ENCODE data around the gene WDR93.

WDR93 gene

DNA sequence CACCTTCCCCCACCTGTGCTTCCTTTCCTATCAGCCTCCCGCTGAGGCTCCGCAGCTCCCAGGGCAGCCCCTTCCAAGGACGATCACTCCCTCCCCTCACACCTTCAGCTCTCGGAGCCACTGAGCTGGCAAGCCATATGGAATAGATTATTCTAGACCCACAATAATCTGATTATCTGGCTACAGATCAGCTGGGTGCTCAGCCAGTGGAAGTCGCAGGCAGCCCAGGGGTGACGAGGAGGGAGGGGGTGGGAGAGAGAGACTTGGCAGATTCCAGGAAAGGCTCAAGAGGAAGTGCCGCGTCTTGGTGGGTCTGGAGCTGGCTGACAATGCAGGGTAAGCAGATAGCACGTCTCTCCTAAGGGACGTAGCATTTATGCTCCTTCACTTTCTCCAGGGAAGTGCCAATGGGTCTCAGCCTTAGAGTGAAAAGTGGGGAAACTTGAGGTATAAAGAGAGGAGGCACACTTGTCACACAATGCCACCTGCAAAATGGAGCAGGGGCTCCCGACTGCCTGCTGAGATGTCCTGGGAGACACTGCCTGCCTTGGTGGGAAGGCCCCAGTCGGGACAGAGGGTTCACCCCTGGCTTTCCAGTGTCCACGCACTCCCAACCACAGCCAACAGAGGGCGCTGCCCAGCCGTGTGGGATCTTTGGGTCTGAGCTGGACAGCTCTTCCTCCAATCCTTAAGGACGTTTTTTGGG is 69.8 kb downstream of the WDR93 start:
- TF ChIP-seq, protein P1, sequence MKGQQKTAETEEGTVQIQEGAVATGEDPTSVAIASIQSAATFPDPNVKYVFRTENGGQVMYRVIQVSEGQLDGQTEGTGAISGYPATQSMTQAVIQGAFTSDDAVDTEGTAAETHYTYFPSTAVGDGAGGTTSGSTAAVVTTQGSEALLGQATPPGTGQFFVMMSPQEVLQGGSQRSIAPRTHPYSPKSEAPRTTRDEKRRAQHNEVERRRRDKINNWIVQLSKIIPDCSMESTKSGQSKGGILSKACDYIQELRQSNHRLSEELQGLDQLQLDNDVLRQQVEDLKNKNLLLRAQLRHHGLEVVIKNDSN (IDR thresholded peaks at IDR 0.05), result no peak
- TF ChIP-seq EGR1 (IDR thresholded peaks at IDR 0.05) (no peak), CREB1 (IDR thresholded peaks at IDR 0.05; ENCODE audit: low read depth) (no peak), TEAD4 (IDR thresholded peaks at IDR 0.05) (no peak), ZBTB7A (IDR thresholded peaks at IDR 0.05; ENCODE audit: low read depth) (no peak), RAD21 (IDR thresholded peaks at IDR 0.05; ENCODE audit: low read depth) (peak; percentile 96), YY1 (IDR thresholded peaks at IDR 0.05; ENCODE audit: low read depth) (no peak), FOXM1 (IDR thresholded peaks at IDR 0.05; ENCODE audit: borderline replicate concordance, low read depth) (no peak), EP300 (IDR thresholded peaks at IDR 0.05; ENCODE audit: borderline replicate concordance) (no peak), NFIC (IDR thresholded peaks at IDR 0.05) (no peak), TAF1 (IDR thresholded peaks at IDR 0.05; ENCODE audit: low read depth) (no peak), TCF12 (IDR thresholded peaks at IDR 0.05; ENCODE audit: low read depth) (no peak), CEBPB (IDR thresholded peaks at IDR 0.05) (no peak)
- TF ChIP-seq, protein P2, sequence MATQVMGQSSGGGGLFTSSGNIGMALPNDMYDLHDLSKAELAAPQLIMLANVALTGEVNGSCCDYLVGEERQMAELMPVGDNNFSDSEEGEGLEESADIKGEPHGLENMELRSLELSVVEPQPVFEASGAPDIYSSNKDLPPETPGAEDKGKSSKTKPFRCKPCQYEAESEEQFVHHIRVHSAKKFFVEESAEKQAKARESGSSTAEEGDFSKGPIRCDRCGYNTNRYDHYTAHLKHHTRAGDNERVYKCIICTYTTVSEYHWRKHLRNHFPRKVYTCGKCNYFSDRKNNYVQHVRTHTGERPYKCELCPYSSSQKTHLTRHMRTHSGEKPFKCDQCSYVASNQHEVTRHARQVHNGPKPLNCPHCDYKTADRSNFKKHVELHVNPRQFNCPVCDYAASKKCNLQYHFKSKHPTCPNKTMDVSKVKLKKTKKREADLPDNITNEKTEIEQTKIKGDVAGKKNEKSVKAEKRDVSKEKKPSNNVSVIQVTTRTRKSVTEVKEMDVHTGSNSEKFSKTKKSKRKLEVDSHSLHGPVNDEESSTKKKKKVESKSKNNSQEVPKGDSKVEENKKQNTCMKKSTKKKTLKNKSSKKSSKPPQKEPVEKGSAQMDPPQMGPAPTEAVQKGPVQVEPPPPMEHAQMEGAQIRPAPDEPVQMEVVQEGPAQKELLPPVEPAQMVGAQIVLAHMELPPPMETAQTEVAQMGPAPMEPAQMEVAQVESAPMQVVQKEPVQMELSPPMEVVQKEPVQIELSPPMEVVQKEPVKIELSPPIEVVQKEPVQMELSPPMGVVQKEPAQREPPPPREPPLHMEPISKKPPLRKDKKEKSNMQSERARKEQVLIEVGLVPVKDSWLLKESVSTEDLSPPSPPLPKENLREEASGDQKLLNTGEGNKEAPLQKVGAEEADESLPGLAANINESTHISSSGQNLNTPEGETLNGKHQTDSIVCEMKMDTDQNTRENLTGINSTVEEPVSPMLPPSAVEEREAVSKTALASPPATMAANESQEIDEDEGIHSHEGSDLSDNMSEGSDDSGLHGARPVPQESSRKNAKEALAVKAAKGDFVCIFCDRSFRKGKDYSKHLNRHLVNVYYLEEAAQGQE (IDR thresholded peaks at IDR 0.05; ENCODE audit: low read depth), result peak; percentile 70
- TF ChIP-seq, protein P3, sequence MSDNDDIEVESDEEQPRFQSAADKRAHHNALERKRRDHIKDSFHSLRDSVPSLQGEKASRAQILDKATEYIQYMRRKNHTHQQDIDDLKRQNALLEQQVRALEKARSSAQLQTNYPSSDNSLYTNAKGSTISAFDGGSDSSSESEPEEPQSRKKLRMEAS (IDR thresholded peaks at IDR 0.05), result no peak

DNA sequence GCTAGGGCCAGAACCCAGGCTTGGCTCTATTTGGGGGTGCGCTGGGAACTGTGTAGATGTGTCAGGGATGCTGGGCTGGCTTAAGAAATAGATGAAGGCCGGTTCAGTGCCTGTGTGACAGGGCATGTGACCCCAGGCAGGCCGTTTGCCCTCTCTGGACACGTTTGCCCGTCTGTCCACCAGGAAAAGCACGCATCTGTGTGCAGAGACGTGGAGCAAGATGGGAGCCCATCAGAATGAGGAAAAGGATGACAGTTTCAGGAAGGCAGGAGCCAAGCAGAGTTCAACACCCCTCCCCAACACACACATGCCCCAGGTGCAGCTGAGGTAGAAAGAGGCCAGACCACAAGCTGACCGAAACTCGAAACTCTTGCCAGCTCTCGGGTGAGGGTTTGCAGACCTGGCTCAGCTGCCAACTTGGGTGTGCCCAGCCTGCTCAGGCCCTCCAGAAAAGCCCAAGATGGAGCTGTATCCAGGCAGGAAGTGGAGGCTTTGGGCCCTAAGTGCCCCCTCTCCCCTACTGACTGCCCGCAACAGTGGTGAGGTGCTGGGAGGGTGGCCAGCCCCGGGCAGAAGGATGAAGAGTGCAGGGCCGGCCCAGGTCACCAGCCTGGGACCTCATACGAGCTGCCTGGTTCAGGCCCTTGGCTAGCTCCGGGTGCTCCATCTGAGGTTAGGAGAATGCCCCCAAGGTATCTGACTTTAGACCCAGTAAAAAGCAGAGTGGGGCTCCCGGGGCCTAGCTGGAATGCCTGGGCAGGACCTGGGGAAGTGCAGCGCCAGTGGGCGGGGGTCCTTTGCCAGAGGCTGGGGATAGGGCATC is 70.6 kb downstream of the WDR93 start:
- TF ChIP-seq CEBPB (IDR thresholded peaks at IDR 0.05), result no peak
- TF ChIP-seq, protein P3 (IDR thresholded peaks at IDR 0.05), result 0 out of 2 replicates have a peak, but pooled peaks have one; percentile 22

DNA sequence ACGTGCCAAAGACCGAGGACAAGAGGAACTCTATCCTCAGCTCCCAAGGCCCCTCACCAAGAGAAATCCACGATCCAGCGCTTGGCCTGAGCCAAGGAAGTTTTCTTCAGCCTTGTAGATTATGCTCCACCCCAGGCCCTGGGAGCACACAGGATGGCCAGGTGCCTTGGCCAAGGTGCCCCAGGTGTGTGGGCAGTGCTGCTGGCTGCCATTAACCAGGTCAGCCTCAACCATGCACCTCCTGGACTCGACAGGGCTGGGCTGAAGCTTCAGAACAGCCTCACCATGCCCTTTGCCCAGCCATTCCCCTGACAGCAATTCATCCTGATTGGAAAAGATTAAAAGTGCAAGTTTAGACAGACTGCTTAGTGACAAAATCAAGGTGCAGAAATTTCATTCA is 71.3 kb downstream of the WDR93 start:
- TF ChIP-seq, protein P1 (IDR thresholded peaks at IDR 0.05), result no peak
- TF ChIP-seq ZBTB7A (IDR thresholded peaks at IDR 0.05; ENCODE audit: low read depth) (no peak), EGR1 (IDR thresholded peaks at IDR 0.05) (no peak), YY1 (IDR thresholded peaks at IDR 0.05; ENCODE audit: low read depth) (no peak), CEBPB (IDR thresholded peaks at IDR 0.05) (no peak), FOXM1 (IDR thresholded peaks at IDR 0.05; ENCODE audit: borderline replicate concordance, low read depth) (no peak), EP300 (IDR thresholded peaks at IDR 0.05; ENCODE audit: borderline replicate concordance) (no peak), TEAD4 (IDR thresholded peaks at IDR 0.05) (no peak), CREB1 (IDR thresholded peaks at IDR 0.05; ENCODE audit: low read depth) (no peak), TAF1 (IDR thresholded peaks at IDR 0.05; ENCODE audit: low read depth) (no peak), NFIC (IDR thresholded peaks at IDR 0.05) (no peak), RAD21 (IDR thresholded peaks at IDR 0.05; ENCODE audit: low read depth) (no peak), TCF12 (IDR thresholded peaks at IDR 0.05; ENCODE audit: low read depth) (no peak)
- TF ChIP-seq, protein P3 (IDR thresholded peaks at IDR 0.05), result no peak
- TF ChIP-seq, protein P2 (IDR thresholded peaks at IDR 0.05; ENCODE audit: low read depth), result no peak

DNA sequence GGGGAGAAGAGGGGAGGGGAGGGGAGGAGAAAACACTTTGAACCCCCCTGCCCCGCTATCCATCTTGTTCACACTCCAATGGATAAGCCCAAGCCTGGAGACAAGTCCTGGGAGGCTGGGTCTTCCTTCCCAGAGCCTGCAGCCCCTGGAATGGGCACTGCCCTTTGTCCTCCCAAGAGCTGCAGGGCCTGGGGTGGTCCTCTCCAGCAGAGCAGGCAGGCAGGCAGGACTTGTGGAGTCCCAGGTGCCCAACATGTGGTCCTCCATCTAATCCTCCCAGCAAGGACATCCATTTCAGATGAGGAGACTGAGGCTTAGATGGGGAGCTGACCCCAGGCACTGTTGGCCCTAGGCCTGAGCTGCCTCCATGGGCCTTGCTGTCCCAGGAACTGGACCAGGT is 75.1 kb downstream of the WDR93 start:
- TF ChIP-seq TCF12 (IDR thresholded peaks at IDR 0.05; ENCODE audit: low read depth) (no peak), CEBPB (IDR thresholded peaks at IDR 0.05) (no peak), EP300 (IDR thresholded peaks at IDR 0.05; ENCODE audit: borderline replicate concordance) (no peak), EGR1 (IDR thresholded peaks at IDR 0.05) (no peak), NFIC (IDR thresholded peaks at IDR 0.05) (no peak), TEAD4 (IDR thresholded peaks at IDR 0.05) (no peak), ZBTB7A (IDR thresholded peaks at IDR 0.05; ENCODE audit: low read depth) (no peak), TAF1 (IDR thresholded peaks at IDR 0.05; ENCODE audit: low read depth) (no peak)
